NB4 (cell line): Measurements from ENCODE around the gene ITIH4.

ENCODE experiments used
- POLR2A ChIP-seq: IDR thresholded peaks from 2 replicates; pipeline ENCODE4 v1.6.1; 2011; ENCODE audit warnings: mild to moderate bottlenecking; ENCODE audit not compliant: insufficient read length; ENCODE audit errors: extremely low read depth
- TF ChIP-seq, protein P1 (sequence below): IDR thresholded peaks from one replicate; pipeline ENCODE4 v1.5.1; 2012; ENCODE audit warnings: low read depth, low read length

DNA sequence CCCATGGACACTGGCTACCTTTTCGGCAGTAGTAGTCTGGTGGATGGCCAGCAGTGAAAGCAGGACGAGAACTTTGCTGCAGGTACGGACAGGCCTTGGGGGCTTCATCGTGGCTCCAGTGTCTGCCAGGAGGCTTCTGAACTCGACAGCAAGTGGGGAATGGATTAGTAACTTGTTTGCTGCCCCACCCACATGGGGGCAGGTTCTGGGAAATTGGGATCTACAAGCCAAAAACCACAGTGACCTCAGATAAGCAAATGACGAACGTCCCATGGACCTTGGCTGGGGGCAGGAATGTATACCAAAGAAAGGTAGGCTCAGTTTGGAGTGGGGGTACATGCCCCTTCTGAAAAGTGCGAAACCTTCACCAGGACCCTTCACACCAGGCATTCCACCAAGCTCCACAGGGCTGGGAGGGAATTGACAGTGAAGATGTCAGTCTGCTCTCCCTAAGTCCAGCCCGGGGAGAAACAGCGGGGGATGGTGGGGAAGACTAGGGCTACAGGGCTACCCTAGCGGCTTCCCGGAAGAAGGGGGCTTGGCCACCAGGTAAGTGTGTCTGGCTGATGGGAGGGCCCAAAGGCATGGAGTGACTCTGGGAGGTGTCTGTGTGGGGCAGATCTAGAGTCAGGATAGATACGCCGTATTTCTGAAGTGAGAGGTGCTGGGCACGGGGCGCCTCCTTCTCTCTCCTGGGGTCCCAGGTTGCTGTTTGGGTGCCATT is at the start of gene ITIH4:
- TF ChIP-seq, protein P1, sequence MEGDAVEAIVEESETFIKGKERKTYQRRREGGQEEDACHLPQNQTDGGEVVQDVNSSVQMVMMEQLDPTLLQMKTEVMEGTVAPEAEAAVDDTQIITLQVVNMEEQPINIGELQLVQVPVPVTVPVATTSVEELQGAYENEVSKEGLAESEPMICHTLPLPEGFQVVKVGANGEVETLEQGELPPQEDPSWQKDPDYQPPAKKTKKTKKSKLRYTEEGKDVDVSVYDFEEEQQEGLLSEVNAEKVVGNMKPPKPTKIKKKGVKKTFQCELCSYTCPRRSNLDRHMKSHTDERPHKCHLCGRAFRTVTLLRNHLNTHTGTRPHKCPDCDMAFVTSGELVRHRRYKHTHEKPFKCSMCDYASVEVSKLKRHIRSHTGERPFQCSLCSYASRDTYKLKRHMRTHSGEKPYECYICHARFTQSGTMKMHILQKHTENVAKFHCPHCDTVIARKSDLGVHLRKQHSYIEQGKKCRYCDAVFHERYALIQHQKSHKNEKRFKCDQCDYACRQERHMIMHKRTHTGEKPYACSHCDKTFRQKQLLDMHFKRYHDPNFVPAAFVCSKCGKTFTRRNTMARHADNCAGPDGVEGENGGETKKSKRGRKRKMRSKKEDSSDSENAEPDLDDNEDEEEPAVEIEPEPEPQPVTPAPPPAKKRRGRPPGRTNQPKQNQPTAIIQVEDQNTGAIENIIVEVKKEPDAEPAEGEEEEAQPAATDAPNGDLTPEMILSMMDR = no peak
- TF ChIP-seq POLR2A = no peak
